ENCODE results near the gene FAM117B.

Gene FAM117B

GRCh38 chr2:202634556-202635427 lies at the start of gene FAM117B:
FAM117B (plus strand) TSS chr2:202634969; CDS start chr2:202635188, 219 bp downstream.
- H3K4me3 ChIP-seq (ENCODE audit: low read depth, low read length) = peak within 1 kb of the TSS; percentile 97

GRCh38 chr2:202588647-202589581 lies 45.9 kb upstream of the FAM117B start:
- no peak for DNase-seq (ENCODE audit: low read depth)
- H3K4me3 ChIP-seq (ENCODE audit: low read depth, low read length) = peak overlapping the region; percentile 9

More at GRCh38 chr2:202634556-202635427, at the start of gene FAM117B:
- DNase-seq (ENCODE audit: low read depth) = peak; percentile 85

GRCh38 chr2:202589582-202589949 lies 45.2 kb upstream of the FAM117B start:
- DNase-seq (ENCODE audit: low read depth) = no peak
- no peak overlapping the region for H3K4me3 ChIP-seq (ENCODE audit: low read depth, low read length)

- no peak overlapping the region for H3K4me3 ChIP-seq (ENCODE audit: low read depth, low read length)
- DNase-seq (ENCODE audit: low read depth) = no peak
Measured at GRCh38 chr2:202592566-202592965, 42.2 kb upstream of the FAM117B start.

- no peak for DNase-seq (ENCODE audit: low read depth)
- no peak overlapping the region for H3K4me3 ChIP-seq (ENCODE audit: low read depth, low read length)
Measured at GRCh38 chr2:202599105-202599504, 35.7 kb upstream of the FAM117B start.

- no peak overlapping the region for H3K4me3 ChIP-seq (ENCODE audit: low read depth, low read length)
- DNase-seq (ENCODE audit: low read depth) = no peak
Measured at GRCh38 chr2:202599911-202600310, 34.9 kb upstream of the FAM117B start.

- DNase-seq (ENCODE audit: low read depth) = no peak
- H3K4me3 ChIP-seq (ENCODE audit: low read depth, low read length) = no peak overlapping the region
Measured at GRCh38 chr2:202604699-202605098, 30.1 kb upstream of the FAM117B start.

GRCh38 chr2:202605174-202605573 lies 29.6 kb upstream of the FAM117B start:
- no peak overlapping the region for H3K4me3 ChIP-seq (ENCODE audit: low read depth, low read length)
- DNase-seq (ENCODE audit: low read depth) = no peak

GRCh38 chr2:202608142-202608852 lies 26.5 kb upstream of the FAM117B start:
- no peak overlapping the region for H3K4me3 ChIP-seq (ENCODE audit: low read depth, low read length)

GRCh38 chr2:202609381-202610145 lies 25.2 kb upstream of the FAM117B start:
- H3K4me3 ChIP-seq (ENCODE audit: low read depth, low read length) = no peak overlapping the region
- no peak for DNase-seq (ENCODE audit: low read depth)

More at GRCh38 chr2:202608142-202608852, 26.5 kb upstream of the FAM117B start:
- no peak for DNase-seq (ENCODE audit: low read depth)

- H3K4me3 ChIP-seq (ENCODE audit: low read depth, low read length) = no peak overlapping the region
- no peak for DNase-seq (ENCODE audit: low read depth)
Measured at GRCh38 chr2:202610380-202610779, 24.4 kb upstream of the FAM117B start.

GRCh38 chr2:202612145-202612544 lies 22.6 kb upstream of the FAM117B start:
- H3K4me3 ChIP-seq (ENCODE audit: low read depth, low read length) = no peak overlapping the region
- no peak for DNase-seq (ENCODE audit: low read depth)

- no peak for DNase-seq (ENCODE audit: low read depth)
Measured at GRCh38 chr2:202613479-202613878, 21.3 kb upstream of the FAM117B start.

GRCh38 chr2:202624133-202624532 lies 10.6 kb upstream of the FAM117B start:
- no peak for DNase-seq (ENCODE audit: low read depth)
- no peak overlapping the region for H3K4me3 ChIP-seq (ENCODE audit: low read depth, low read length)

More at GRCh38 chr2:202613479-202613878, 21.3 kb upstream of the FAM117B start:
- H3K4me3 ChIP-seq (ENCODE audit: low read depth, low read length) = no peak overlapping the region

- DNase-seq (ENCODE audit: low read depth) = no peak
- no peak overlapping the region for H3K4me3 ChIP-seq (ENCODE audit: low read depth, low read length)
Measured at GRCh38 chr2:202627042-202627441, 7.7 kb upstream of the FAM117B start.

- no peak for DNase-seq (ENCODE audit: low read depth)
- H3K4me3 ChIP-seq (ENCODE audit: low read depth, low read length) = no peak overlapping the region
Measured at GRCh38 chr2:202628646-202629198, 6.0 kb upstream of the FAM117B start.

GRCh38 chr2:202632682-202633290 lies 2.0 kb upstream of the FAM117B start:
- no peak overlapping the region for H3K4me3 ChIP-seq (ENCODE audit: low read depth, low read length)
- peak; percentile 18 for DNase-seq (ENCODE audit: low read depth)

- H3K4me3 ChIP-seq (ENCODE audit: low read depth, low read length) = no peak overlapping the region
- DNase-seq (ENCODE audit: low read depth) = no peak
Measured at GRCh38 chr2:202633470-202633869, 1.3 kb upstream of the FAM117B start.

Measured in skeletal muscle cell (primary cell).